NCI-H2081 (cell line): Measurements from ENCODE around the gene FDCSP.
"Not testable (repeated sequence)": the region's sequence is repeated elsewhere in the genome, so short reads cannot be mapped to it uniquely, and the experiment has no call there.

Source experiments
- DNase-seq, 2 experiments: peaks; one replicate each; lab custom pipeline; 2025; lab: John Stamatoyannopoulos, UW

FDCSP gene

DNA sequence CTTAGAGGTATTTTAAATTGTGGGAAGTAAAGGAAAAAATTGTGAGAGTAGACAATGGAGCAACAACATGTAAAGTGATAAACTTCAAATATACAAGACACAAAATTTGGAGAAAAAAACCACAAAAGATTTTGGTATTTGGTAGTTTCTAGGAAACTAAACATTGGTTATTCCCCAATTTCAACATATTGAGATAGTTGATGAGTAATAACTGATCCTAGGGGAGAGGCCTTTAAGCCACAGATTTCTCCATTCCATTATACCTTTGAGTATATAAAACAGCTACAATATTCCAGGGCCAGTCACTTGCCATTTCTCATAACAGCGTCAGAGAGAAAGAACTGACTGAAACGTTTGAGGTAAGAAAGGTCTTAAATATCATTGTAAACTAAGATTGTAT lies at the start of gene FDCSP:
Gene FDCSP, plus strand, starts transcription at position 301 of the 400 bp plus-strand sequence. CDS start 5,071 bp downstream, outside the sequence.
- DNase-seq: no peak

DNA sequence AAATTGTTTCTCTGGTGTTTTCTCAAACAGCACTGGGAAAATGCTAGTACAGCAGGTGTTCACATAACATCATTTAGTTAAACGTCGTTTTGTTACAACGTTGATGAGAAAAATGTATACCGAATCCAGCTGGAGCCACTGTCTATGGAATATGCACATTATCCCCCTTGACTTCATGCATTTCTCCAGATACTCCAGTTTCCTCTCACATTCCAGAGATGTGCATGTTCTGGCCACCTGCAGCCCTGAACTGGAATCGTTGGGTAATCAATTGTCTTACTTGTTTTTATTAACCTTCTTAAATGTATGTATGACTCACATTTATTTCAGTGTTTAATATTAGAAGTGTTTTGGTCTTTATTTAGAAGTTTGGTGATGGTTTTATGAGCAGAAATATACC lies 48.8 kb upstream of the FDCSP start:
- no peak for DNase-seq

DNA sequence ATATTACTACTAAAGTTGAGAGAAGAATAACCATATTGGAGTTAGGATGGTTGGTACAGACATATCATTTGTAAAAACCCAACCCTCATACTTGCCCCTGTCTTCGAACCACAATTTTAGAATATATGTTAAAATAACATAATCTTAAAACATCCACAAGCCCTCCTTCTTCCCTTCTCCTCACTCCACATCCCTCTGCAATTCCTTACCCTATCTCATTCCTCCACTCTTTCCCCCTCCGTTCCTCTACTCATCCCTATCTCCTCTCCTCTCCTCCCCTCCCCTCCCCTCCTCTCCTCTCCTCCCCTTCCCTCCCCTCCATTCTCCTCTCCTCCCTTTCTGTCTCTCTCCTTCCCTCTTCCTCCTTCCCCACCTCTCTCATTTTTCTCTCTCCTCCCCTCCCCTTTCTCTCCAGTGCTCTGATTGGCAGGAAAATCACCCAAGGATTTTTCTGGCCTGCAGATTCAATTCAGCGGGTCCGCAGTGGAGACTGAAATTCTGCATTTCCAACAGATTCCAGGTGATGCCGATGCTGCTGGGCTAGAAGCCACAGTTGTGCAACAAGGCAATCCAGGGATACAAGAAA lies 47.8 kb upstream of the FDCSP start:
- DNase-seq: no peak

DNA sequence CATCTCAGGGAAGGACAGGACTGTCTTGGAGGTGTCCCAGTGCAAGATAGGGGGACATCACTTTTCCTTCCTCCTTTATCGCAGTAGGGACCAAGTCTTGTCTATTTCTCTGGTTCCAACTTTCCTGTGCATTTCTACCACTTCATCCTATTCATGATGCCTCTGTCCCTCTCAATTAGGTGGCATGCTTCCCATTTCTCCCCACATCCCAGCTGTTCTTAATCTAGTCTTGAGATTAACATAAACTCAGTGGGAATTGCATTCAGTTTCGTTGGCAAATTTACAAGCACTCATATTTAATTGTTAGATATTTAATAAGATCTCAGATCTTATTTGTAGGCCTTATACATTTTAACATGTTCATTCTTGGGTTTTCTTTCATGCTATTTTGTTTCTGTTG lies 46.1 kb upstream of the FDCSP start:
- DNase-seq: no peak

DNA sequence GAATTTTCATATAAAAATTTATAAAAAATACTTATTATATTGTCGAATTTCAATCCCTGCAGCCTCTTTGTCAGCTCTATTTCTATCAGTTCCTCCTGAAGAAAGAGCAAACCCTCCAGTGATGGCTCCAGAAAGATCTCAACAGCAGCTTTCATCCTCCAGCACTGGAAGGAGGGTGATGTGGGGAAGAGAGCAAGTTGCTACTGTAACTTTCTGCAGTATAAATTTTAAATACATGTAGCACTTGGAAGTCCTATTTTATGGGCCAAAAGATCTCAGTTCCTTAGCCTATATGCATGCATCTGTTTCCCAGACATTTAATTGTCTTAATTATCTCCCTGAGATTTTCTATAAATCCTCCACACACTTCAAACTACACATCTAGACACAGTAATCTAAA lies 44.1 kb upstream of the FDCSP start:
- DNase-seq: no peak

DNA sequence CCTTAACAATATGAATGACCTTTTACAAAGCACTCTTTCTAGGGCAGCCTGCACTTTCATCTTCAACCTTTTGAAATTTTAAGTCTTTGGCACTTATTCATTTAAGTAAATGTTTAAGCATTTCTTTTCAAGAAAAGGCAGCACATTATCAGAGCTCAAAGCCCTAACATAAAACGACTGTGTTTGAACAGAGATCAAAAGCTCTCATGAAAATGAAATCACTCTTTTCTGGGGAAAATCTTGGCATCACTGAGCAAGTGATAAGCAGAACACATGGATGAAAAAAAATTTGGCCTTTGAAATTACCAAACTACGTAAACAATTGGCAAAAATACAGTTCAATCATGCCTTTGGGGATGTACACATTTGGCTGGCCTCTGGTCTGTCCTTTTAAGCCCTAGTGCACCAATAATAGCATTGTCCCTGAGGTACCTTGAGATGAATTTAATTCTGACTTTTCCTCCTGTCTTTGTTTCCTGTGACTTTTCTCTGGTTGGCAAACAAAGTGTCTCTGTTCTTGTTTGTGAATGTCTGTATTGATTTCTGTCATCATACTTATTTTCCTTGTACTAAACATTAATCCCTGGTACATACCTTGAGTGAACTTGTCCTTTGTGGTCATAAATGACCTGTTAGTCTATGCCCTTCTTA lies 43.3 kb upstream of the FDCSP start:
- no peak for DNase-seq

DNA sequence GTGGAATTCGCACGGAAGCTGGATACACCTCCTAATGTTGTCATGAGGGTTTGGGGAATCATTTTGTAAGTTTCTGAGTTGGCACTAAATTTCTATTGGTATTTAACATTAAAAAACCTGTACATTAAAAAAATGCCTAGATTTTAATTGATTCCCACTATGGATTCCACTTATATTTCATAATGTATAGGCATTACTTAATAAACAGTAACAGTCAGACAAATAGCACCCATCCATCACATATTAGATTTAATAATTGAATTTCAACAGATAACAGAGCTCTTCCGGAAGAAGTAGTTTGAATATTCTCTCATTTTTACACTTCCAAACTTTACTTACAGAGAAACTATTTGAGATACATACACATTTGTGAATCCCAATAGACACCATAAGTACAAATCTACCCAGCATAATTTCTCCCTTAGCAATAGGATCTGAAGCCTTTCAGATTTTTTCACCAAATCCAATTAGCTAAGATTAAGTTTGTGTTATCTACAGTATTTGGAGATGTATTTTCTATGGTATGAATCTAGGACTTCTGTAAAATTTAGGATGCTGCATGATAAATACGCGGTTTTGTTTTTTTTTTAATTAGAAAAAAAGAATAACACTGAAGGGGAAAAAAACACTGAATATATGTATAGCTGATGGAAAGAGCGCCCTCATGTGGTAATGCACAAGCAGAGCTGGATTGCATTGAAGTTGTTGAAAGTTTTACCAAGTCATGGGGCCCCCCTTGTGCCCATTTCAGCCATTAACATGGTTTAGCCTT lies 42.6 kb upstream of the FDCSP start:
- peak; percentile 12 to 42 for DNase-seq

DNA sequence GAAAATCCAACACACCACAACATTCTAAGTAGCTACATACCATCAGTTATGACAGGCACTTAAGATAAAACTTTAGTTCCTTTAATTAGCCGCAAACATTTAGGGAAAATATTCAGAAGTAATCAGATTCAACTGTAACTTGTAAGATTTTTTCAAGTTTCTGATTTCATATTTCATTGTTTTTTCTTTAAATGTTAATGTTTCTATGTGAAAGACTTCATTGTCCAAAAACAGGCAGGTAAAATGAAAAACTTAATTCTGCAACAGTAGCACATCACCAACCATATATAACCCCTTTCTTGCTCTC lies 42.0 kb upstream of the FDCSP start:
- no peak for DNase-seq

DNA sequence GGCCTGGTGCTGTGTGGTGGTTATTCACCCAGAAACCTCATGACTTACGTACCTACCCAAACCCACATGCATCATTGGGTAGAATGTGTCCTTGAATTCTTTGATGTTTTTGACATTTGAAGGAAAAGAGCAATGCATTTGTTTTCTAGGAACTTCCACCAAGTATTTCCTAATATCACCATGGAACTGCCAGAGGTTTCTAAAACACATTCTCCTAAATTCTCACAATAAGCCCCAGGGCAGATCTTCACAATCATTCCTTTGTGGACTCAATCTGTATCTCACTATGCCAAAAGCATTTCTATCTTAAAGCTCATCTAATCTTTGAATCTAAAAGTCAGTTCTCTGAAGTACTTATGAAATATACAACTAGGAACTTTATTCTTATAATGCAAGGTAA lies 38.7 kb upstream of the FDCSP start:
- no peak for DNase-seq

DNA sequence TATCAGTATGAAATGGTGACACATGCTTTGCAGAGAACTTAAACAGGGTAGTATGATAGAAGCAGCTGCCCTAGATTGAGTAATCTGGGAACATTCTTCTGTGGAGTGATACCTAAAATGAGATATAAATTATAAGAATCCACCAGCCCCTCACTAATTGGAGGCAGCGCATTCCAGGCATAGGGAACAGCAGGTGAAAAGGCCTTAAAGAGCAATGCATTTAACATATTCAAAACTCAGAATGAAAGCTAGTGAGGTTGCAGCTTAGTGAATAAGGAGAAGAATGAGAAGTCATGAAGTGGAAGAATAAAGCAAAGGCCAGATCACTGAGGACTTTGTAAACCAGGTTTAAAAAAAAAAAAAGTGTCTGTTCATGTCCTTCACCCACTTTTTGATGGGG lies 35.3 kb upstream of the FDCSP start:
- DNase-seq: no peak

DNA sequence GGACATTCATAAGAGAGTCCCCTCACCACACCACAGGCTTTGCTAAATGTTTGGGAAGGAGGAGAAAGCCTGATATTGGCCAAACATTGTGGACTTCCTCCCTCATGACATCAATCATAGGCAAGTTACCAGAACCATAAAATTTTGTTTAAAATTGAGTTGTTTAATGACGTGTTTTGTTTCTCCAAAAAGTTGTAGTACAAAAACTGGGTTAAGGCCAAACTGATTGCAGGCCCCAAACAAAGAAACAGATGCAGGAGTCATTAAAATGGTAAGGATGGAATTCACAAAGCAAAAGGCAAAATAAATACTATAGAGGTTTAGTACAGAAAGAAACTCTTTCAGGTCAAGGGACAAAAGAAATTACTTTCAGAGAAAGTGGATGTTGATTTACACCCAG lies 34.3 kb upstream of the FDCSP start:
- DNase-seq: no peak

DNA sequence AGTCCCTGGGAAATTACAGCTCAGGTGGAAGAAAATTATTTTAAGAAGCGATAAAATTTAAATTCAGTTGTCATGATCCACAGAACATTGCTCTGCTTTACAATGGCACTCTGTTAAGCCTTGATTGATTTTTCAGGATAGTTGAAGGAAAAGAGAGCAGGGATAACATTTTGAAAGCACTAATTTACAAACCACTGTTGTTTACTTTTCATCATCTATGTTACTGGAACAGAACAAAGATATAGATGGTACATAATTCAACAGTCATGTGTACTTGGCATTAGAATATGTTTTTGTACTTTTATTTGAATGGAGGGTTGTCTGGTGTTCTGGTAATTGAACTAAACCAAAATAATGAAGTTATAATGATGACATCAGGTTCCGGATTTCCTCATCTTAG lies 33.0 kb upstream of the FDCSP start:
- DNase-seq: no peak

DNA sequence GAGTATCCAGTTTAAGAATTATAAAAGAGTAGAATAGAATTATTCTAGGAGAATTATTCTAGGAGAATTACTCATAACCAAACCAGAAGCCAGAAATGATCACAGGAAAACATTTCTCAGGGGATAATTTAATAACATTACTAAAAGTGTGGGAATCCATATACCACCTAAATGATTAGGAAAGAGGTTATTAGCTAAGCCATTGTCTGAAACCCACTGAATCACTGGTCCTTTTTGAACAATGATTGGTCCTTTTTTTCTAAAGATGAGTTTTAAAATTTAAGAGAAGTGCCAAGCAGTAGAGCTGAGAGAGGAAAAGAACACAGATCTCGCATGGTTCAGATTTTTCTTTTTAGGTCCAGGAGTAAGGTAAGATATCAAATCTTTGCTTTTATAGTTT lies 30.5 kb upstream of the FDCSP start, which contains the start of gene ODAM:
Gene ODAM, plus strand, starts transcription at position 301 of the 400 bp plus-strand sequence. CDS start 819 bp downstream, outside the sequence.
- DNase-seq: no peak

DNA sequence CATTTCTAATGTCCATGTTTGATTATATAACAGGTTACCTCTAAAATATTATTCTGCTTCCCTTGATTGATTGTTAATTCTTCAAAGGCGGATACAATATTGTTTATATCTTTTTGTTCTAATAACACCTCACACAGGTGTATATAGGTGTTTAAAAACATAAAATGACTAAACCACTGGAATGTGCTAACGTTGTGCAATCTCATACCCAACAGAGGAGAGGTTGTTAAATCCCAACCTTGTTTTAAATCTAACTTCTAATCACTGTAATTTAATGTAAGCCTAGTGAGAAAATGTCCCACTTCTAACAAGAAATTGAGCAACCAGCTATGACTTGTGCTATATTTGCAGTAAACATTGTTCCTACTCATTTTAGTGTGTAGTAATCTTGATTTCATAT lies 29.1 kb upstream of the FDCSP start:
- DNase-seq: no peak

DNA sequence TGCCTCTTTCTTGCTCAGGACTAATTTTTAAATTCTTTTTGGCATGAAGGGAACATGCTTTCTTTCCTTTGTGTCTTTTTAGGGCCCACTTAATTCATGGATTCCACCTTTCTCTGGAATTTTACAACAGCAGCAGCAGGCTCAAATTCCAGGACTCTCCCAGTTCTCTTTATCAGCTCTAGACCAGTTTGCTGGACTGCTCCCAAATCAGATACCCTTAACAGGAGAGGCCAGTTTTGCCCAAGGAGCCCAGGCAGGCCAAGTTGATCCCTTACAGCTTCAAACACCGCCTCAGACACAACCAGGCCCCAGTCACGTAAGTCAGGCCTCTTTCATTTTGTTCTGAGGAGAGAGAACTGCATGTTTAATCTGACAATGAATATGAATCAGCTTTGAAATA lies 28.1 kb upstream of the FDCSP start:
- DNase-seq: no peak

DNA sequence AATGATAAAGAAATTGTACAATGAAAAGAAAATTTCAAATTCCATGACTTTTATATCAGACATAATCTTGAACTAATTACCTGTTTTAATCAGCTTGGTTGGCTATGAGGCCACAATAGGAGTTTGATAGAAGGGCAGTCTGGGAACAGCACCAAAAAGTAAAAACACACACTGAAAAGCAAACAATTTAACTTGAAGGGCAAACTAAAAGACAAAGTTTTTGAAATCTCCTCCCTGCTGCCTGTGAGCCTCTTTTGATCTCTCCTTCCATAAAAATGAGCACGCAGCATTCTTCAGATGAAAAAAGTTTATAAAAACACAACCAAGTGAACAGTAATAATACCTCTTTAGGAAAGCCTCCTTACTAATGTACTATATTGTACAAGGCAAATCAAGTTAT lies 22.3 kb upstream of the FDCSP start:
- no peak for DNase-seq

DNA sequence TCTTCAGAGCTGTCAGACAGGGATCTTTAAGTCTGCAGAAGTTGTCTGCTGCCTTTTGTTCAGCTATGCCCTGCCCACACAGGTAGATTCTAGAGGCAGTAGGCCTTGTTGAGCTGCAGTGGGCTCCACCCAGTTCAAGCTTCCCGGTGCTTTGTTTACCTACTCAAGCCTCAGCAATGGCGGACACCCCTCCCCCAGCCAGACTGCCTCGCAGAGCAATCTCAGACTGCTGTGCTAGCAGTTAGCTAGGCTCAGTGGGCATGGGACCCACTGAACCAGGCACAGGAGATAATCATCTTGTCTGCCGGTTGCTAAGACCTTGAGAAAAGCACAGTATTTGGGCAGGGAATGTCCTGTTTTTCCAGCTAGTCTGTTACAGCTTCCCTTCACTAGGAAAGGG lies 13.2 kb upstream of the FDCSP start:
- not testable (repeated sequence) for DNase-seq

DNA sequence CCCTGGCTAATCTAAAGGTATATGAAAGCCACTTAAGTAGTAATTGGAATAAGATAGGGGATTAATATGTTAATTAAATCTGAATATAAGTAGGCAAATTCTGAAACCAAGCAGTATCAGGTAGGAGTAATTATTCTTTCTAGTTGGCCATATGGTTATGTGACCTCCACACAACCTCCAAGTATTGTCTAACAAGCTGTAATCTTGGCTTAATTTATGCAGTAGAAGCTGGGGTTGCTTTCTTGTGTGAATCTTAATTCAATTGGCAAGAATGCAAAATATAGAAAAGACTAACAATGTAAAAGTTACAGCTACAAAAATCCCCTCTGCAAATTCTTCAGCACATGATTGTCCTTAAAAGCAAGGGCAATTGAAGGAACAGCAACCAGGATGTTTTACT lies 9.8 kb upstream of the FDCSP start:
- DNase-seq: not testable (repeated sequence)

DNA sequence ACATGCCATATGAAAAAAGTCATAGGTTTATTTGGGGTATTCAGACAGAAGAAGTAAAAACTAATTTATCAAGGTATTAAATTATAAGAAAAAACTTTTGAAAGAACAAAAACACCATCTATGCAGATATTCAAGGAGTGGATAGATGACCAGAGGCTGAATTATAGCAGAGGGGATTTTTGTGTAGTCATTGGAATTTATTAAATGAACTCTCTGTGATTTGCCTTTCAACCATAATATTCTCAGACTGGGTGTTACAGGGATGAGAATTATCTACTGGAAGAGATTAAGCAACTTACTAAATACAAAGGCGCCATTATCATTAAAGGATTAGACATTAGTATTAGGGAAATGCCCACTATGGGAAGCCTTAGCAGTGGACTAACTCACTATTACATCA lies 9.4 kb upstream of the FDCSP start:
- not testable (repeated sequence) for DNase-seq

DNA sequence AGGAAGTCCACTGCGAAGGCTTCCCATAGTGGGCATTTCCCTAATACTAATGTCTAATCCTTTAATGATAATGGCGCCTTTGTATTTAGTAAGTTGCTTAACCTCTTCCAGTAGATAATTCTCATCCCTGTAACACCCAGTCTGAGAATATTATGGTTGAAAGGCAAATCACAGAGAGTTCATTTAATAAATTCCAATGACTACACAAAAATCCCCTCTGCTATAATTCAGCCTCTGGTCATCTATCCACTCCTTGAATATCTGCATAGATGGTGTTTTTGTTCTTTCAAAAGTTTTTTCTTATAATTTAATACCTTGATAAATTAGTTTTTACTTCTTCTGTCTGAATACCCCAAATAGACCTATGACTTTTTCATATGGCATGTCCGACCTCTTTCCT lies 4.5 kb upstream of the FDCSP start:
- DNase-seq: not testable (repeated sequence)

DNA sequence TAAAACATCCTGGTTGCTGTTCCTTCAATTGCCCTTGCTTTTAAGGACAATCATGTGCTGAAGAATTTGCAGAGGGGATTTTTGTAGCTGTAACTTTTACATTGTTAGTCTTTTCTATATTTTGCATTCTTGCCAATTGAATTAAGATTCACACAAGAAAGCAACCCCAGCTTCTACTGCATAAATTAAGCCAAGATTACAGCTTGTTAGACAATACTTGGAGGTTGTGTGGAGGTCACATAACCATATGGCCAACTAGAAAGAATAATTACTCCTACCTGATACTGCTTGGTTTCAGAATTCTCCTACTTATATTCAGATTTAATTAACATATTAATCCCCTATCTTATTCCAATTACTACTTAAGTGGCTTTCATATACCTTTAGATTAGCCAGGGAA lies 4.1 kb upstream of the FDCSP start:
- DNase-seq: not testable (repeated sequence)

DNA sequence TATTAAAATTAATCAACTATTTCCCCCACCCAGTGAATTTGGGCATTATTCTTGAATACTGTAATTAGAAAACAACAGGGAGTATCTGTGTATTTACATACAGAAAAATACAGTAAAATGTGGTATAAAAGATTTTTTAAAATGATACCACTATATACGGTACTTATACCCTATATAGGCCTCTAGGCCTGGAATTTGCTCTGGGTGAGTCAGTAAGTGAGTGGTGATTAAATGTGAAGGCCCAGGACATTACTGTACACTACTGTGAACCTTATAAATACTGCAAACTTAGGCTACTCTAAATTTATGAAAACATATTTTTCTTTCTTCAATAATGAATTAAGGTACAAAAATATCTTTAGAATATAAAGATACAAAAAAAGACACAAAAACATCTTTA lies 10.2 kb downstream of the FDCSP start:
- DNase-seq: no peak

DNA sequence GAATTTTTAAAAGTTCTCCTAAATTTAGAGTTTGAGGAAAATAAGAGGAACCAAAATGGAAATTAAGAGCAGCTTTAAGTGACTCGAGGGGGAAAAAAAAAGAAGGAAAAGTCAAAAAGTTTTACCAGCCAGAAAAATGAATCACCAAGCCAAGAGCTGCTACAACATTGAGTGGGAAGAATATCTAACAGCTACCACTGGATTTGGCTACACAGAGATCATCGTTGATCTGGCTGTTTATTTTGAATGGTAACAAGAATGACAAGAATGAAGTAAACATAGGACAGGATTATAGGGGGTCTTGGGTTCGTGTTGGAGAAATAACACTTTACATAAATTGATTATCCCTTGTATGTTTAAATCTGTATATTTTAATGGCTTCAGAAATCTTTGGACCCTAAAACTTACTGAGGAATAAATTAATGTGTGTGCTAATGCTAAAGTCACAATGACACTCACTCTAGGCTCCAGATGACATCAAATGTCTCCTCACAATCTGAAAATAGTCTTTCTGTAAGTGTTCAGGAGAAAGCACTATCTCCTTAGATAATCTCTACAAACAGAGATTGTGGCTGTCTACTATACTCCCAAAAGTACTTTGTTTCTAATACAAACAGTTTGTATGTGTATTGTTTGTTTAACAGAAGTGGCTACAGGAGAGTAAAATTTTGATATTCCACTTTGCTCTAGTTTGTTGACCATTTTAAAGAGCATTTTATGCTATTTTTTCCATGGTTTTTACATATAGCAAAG lies 13.4 kb downstream of the FDCSP start:
- DNase-seq: no peak
